Hypothalamus (tissue), 51 donors: Measurements from ENCODE around the gene ARPC2.

Source experiments
- DNase-seq, 51 donors: peaks; one replicate each; lab custom pipeline; 2025; lab: John Stamatoyannopoulos, UW

The ARPC2 gene

GRCh38 chr2:218216336-218216673 is 684 bp upstream of the ARPC2 start:
- DNase-seq, result peak in 4 of 51 donors; percentile 4 to 19 (median 15)

- DNase-seq, result peak in 35 of 51 donors; percentile 11 to 78 (median 39)
Measured at GRCh38 chr2:218217360-218218267, 625 bp downstream of the ARPC2 start.

- no peak for DNase-seq
Measured at GRCh38 chr2:218218268-218219185, 1.5 kb downstream of the ARPC2 start.

- no peak for DNase-seq
Measured at GRCh38 chr2:218219934-218220333, 2.9 kb downstream of the ARPC2 start.

- peak in 2 of 51 donors; percentile 5 to 17 for DNase-seq
Measured at GRCh38 chr2:218221000-218221399, 4.0 kb downstream of the ARPC2 start.

GRCh38 chr2:218223046-218223445 is 6.1 kb downstream of the ARPC2 start:
- no peak for DNase-seq

- DNase-seq, result no peak
Measured at GRCh38 chr2:218224186-218224585, 7.2 kb downstream of the ARPC2 start.

GRCh38 chr2:218226903-218227302 is 9.9 kb downstream of the ARPC2 start:
- no peak for DNase-seq

- no peak for DNase-seq
Measured at GRCh38 chr2:218228366-218229090, 11.5 kb downstream of the ARPC2 start.

GRCh38 chr2:218229239-218229638 is 12.2 kb downstream of the ARPC2 start:
- peak in 1 of 51 donors; percentile 11 for DNase-seq

GRCh38 chr2:218229851-218230250 is 12.9 kb downstream of the ARPC2 start:
- no peak for DNase-seq

- DNase-seq, result no peak
Measured at GRCh38 chr2:218230882-218231281, 13.9 kb downstream of the ARPC2 start.

- DNase-seq, result no peak
Measured at GRCh38 chr2:218233543-218233942, 16.6 kb downstream of the ARPC2 start.

GRCh38 chr2:218234521-218234920 is 17.5 kb downstream of the ARPC2 start:
- no peak for DNase-seq

- DNase-seq, result no peak
Measured at GRCh38 chr2:218235017-218235416, 18.0 kb downstream of the ARPC2 start.

- no peak for DNase-seq
Measured at GRCh38 chr2:218236829-218237228, 19.8 kb downstream of the ARPC2 start.

- DNase-seq, result no peak
Measured at GRCh38 chr2:218238887-218239286, 21.9 kb downstream of the ARPC2 start.

- DNase-seq, result no peak
Measured at GRCh38 chr2:218244204-218244603, 27.2 kb downstream of the ARPC2 start.

- no peak for DNase-seq
Measured at GRCh38 chr2:218244665-218245064, 27.7 kb downstream of the ARPC2 start.

- no peak for DNase-seq
Measured at GRCh38 chr2:218245214-218245613, 28.2 kb downstream of the ARPC2 start.

GRCh38 chr2:218249691-218250090 is 32.7 kb downstream of the ARPC2 start:
- no peak for DNase-seq
